KMS-11 (cell line): ENCODE measurements around the gene TSPAN11.

ENCODE experiments used
- H2AFZ ChIP-seq: fragments of 200-600 bp; sonication (generic); 2 replicates; pipeline ENCODE4 v1.6.1; 2016; ENCODE audit warnings: antibody characterized with exemption, mixed run types, low read depth
- H3K27ac ChIP-seq: fragments of 200-600 bp; sonication (generic); 2 replicates; pipeline ENCODE4 v1.6.1; 2016; ENCODE audit warnings: mild to moderate bottlenecking, mixed run types
- H3K27me3 ChIP-seq: fragments of 200-600 bp; sonication (generic); 2 replicates; pipeline ENCODE4 v1.6.1; 2017; ENCODE audit warnings: mild to moderate bottlenecking, low read depth, mixed run types, moderate library complexity; ENCODE audit not compliant: insufficient read depth
- H3K36me3 ChIP-seq: fragments of 200-600 bp; sonication (generic); 2 replicates; pipeline ENCODE4 v1.6.1; 2017; ENCODE audit warnings: mild to moderate bottlenecking, mixed run types; ENCODE audit not compliant: insufficient read depth
- H3K4me1 ChIP-seq: fragments of 200-600 bp; sonication (generic); 2 replicates; pipeline ENCODE4 v1.6.1; 2016; ENCODE audit warnings: mild to moderate bottlenecking, low read depth, mixed run types; ENCODE audit not compliant: poor library complexity, severe bottlenecking
- H3K4me2 ChIP-seq: fragments of 200-600 bp; sonication (generic); 2 replicates; pipeline ENCODE4 v1.7.0; 2016; ENCODE audit warnings: mild to moderate bottlenecking, mixed run types
- H3K4me3 ChIP-seq: fragments of 200-600 bp; sonication (generic); IDR thresholded peaks from 2 replicates; pipeline ENCODE4 v1.6.1; 2017; ENCODE audit warnings: low read depth, low read length, mixed read lengths; ENCODE audit not compliant: insufficient read depth
- H3K79me2 ChIP-seq: fragments of 200-600 bp; sonication (generic); 2 replicates; pipeline ENCODE4 v1.6.1; 2016; ENCODE audit warnings: low read depth, mixed run types; ENCODE audit not compliant: insufficient read depth
- H3K9ac ChIP-seq: fragments of 200-600 bp; sonication (generic); 2 replicates; pipeline ENCODE4 v1.6.1; 2016; ENCODE audit warnings: mild to moderate bottlenecking, mixed run types
- H4K20me1 ChIP-seq: fragments of 200-600 bp; sonication (generic); 2 replicates; pipeline ENCODE4 v1.6.1; 2016; ENCODE audit warnings: mild to moderate bottlenecking, mixed run types; ENCODE audit not compliant: insufficient read depth
- TF ChIP-seq, protein P1 (sequence below): fragments of 200-600 bp; sonication (generic); conservative IDR thresholded peaks from 2 replicates; pipeline ENCODE4 v1.6.1; 2017; ENCODE audit warnings: low read depth, mild to moderate bottlenecking, antibody characterized with exemption, low read length, moderate library complexity, mixed read lengths

Gene TSPAN11

DNA sequence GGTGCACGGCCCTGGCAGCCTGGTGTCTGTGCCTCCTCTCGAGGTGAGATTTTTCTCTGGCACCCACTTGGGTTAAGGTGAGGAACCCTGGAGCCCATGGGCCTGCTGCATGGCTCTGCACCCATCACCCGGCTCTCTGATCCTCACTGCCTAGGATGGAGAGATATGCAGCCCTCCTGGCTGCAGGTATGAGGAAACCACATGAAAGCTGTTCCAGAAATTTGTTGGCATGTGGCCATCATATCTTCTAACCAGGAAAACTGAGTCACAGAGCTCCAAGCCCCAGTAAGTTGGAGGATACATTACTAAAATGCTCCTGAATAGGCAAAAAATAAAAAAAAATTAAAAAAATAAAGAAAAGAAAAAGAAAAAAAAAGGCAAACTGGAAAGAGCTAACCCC lies 107.8 kb downstream of the TSPAN11 start:
- Histone ChIP-seq H3K4me2 (no peak overlapping the region), H3K4me1 (peaks cover 9% of the 10 kb centered on the region), H3K79me2 (no peaks in the 10 kb centered on the region), H3K36me3 (no peaks in the 10 kb centered on the region), H3K27ac (no peak overlapping the region), H4K20me1 (no peaks in the 10 kb centered on the region), H3K4me3 (no peak overlapping the region), H2AFZ (no peak overlapping the region), H3K27me3 (no peaks in the 10 kb centered on the region), H3K9ac (no peak overlapping the region)
- TF ChIP-seq, protein P1, sequence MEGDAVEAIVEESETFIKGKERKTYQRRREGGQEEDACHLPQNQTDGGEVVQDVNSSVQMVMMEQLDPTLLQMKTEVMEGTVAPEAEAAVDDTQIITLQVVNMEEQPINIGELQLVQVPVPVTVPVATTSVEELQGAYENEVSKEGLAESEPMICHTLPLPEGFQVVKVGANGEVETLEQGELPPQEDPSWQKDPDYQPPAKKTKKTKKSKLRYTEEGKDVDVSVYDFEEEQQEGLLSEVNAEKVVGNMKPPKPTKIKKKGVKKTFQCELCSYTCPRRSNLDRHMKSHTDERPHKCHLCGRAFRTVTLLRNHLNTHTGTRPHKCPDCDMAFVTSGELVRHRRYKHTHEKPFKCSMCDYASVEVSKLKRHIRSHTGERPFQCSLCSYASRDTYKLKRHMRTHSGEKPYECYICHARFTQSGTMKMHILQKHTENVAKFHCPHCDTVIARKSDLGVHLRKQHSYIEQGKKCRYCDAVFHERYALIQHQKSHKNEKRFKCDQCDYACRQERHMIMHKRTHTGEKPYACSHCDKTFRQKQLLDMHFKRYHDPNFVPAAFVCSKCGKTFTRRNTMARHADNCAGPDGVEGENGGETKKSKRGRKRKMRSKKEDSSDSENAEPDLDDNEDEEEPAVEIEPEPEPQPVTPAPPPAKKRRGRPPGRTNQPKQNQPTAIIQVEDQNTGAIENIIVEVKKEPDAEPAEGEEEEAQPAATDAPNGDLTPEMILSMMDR = no peak

- Histone ChIP-seq H3K79me2 (no peaks in the 10 kb centered on the region), H3K36me3 (no peaks in the 10 kb centered on the region), H3K4me2 (no peak overlapping the region), H4K20me1 (no peaks in the 10 kb centered on the region), H2AFZ (no peak overlapping the region), H3K9ac (no peak overlapping the region), H3K27me3 (no peaks in the 10 kb centered on the region), H3K27ac (no peak overlapping the region), H3K4me1 (peaks cover 9% of the 10 kb centered on the region), H3K4me3 (no peak overlapping the region)
- TF ChIP-seq, protein P1 = no peak
Observed at GRCh38 chr12:31035226-31035625, 108.7 kb downstream of the TSPAN11 start.

DNA sequence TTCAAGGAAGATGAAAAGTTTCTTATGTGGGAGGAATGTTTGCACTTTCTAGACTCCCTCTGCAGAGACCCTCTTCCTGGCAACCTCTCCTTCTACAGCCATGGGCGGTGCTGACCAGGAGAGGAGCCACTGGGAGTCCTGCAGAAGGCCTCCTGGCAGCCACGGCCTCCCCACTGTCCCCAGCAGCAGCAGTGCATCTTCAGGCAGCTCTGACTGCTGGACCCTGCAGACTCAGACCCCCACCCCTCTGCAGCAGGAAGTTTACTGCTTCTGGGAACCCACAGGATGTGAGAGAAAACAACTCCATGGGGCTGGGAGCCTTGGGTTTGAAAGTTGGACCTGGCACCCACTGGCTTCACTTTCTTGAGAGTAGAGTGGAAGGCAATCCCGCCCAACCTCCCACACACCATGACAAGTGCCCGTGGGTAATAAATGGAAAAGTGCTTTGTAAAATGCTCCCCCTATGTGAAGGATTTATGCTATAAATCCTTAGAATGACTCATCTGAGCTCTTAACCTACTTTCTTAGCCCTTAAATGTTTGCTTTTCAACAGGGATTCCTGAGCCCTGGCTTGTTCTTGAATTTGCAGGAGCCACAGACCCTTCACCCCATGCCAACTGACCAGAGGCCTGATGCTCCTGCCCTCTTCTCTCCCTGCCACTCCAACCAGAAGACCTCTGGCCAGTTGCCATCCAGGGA lies 109.6 kb downstream of the TSPAN11 start:
- no peaks in the 10 kb centered on the region for H3K79me2 ChIP-seq
- no peaks in the 10 kb centered on the region for H3K27me3 ChIP-seq
- H3K4me2 ChIP-seq = no peak overlapping the region
- H3K4me3 ChIP-seq = no peak overlapping the region
- TF ChIP-seq, protein P1 = no peak
- no peak overlapping the region for H2AFZ ChIP-seq
- no peak overlapping the region for H3K9ac ChIP-seq
- peaks cover 2% of the 10 kb centered on the region for H3K4me1 ChIP-seq
- no peaks in the 10 kb centered on the region for H3K36me3 ChIP-seq
- H4K20me1 ChIP-seq = no peaks in the 10 kb centered on the region
- no peak overlapping the region for H3K27ac ChIP-seq

- Histone ChIP-seq H3K4me3 (no peak overlapping the region), H4K20me1 (no peaks in the 10 kb centered on the region), H3K36me3 (no peaks in the 10 kb centered on the region), H3K9ac (no peak overlapping the region), H3K79me2 (no peaks in the 10 kb centered on the region), H3K27me3 (no peaks in the 10 kb centered on the region), H3K4me1 (no peaks in the 10 kb centered on the region), H2AFZ (no peak overlapping the region), H3K27ac (no peak overlapping the region), H3K4me2 (no peak overlapping the region)
- TF ChIP-seq, protein P1 = no peak
Observed at GRCh38 chr12:31037028-31037427, 110.5 kb downstream of the TSPAN11 start.
